Measurements from ENCODE around the gene C4A.
"Not testable (repeated sequence)": the region's sequence is repeated elsewhere in the genome, so short reads cannot be mapped to it uniquely, and the experiment has no call there.

C4A gene

GRCh38 chr6:32028631-32029030, 46.8 kb downstream of the C4A start:
- not testable (repeated sequence) for DNase-seq (ENCODE audit: low spot score)

DNA sequence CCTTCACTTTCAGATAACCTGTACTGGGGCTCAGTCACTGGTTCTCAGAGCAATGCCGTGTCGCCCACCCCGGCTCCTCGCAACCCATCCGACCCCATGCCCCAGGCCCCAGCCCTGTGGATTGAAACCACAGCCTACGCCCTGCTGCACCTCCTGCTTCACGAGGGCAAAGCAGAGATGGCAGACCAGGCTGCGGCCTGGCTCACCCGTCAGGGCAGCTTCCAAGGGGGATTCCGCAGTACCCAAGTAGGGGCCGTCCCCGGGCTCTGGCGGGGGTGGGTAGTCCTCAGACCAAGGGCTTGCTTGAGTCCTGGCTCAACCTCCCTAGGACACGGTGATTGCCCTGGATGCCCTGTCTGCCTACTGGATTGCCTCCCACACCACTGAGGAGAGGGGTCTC, 47.7 kb downstream of the C4A start:
- not testable (repeated sequence) for DNase-seq (ENCODE audit: low spot score)

- DNase-seq (ENCODE audit: low spot score) = not testable (repeated sequence)
Measured at GRCh38 chr6:32035283-32036013, 53.6 kb downstream of the C4A start.

DNA sequence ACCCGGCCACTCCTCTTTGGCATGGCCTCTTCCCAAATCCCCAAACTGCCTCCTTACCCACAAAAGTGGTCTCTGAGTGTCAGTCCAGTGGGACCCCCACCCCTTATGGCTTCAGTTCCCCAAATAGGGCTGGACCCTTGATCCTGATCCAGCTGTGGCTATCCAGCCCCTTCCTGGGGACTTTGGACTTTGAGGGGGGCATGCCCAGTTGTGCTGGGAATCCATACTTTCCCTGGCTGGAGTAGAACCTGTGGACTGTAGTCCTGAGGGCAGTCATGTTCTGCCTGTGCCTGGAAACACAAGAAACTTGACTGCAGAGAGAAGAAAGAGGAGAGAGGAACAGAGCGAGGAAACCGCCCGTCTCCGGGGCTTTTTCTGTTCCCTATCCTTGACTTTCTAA, 55.3 kb downstream of the C4A start:
- DNase-seq (ENCODE audit: low spot score) = not testable (repeated sequence)

DNA sequence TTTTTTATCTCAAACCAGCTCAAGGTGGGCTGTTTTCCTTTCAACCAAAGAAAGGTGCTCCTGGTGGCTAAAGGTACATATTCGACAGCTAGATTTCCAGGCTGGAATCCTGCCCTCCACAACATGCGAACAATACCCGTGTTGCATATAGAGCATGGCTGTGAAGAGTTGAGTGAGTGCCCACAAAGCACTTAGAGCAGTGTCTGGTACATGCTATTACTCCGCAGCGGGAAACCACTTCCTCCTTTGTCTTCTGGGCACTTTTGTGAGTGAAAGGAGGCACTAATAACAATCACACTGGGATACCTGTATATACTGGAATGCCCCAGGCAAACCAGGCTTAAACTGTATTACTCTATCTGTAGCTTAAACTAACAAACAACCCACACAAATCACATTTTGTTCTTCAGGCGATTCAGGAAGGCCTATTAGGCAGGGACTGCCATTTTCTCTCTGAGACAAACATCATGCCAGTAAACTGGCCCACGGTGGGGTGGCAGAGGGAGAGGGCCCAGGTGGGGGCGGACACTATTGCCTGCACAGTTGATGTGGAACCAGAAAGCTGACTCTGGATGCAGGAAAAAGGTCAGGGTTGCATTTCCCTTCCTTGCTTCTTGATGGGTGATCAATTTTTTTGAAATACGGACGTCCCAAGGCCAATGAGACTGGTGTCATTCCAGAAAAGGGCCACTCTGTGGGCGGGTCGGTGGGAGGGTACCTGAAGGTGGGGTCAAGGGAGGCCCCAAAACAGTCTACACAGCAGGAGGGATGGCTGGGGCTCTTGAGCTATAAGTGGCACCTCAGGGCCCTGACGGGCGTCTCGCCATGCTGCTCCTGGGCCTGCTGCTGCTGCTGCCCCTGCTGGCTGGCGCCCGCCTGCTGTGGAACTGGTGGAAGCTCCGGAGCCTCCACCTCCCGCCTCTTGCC, 56.0 kb downstream of the C4A start, which contains the start of gene CYP21A2:
CYP21A2 (plus strand) TSS at position 818 of the 927 bp plus-strand sequence; CDS start at position 826, 8 bp downstream.
- not testable (repeated sequence) for DNase-seq (ENCODE audit: low spot score)

DNA sequence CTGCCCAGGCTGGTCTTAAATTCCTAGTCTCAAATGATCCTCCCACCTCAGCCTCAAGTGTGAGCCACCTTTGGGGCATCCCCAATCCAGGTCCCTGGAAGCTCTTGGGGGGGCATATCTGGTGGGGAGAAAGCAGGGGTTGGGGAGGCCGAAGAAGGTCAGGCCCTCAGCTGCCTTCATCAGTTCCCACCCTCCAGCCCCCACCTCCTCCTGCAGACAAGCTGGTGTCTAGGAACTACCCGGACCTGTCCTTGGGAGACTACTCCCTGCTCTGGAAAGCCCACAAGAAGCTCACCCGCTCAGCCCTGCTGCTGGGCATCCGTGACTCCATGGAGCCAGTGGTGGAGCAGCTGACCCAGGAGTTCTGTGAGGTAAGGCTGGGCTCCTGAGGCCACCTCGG, 57.0 kb downstream of the C4A start:
- not testable (repeated sequence) for DNase-seq (ENCODE audit: low spot score)

DNA sequence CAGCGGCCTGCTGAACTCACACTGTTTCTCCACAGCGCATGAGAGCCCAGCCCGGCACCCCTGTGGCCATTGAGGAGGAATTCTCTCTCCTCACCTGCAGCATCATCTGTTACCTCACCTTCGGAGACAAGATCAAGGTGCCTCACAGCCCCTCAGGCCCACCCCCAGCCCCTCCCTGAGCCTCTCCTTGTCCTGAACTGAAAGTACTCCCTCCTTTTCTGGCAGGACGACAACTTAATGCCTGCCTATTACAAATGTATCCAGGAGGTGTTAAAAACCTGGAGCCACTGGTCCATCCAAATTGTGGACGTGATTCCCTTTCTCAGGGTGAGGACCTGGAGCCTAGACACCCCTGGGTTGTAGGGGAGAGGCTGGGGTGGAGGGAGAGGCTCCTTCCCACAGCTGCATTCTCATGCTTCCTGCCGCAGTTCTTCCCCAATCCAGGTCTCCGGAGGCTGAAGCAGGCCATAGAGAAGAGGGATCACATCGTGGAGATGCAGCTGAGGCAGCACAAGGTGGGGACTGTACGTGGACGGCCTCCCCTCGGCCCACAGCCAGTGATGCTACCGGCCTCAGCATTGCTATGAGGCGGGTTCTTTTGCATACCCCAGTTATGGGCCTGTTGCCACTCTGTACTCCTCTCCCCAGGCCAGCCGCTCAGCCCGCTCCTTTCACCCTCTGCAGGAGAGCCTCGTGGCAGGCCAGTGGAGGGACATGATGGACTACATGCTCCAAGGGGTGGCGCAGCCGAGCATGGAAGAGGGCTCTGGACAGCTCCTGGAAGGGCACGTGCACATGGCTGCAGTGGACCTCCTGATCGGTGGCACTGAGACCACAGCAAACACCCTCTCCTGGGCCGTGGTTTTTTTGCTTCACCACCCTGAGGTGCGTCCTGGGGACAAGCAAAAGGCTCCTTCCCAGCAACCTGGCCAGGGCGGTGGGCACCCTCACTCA, 57.7 kb downstream of the C4A start:
- DNase-seq (ENCODE audit: low spot score) = not testable (repeated sequence)

DNA sequence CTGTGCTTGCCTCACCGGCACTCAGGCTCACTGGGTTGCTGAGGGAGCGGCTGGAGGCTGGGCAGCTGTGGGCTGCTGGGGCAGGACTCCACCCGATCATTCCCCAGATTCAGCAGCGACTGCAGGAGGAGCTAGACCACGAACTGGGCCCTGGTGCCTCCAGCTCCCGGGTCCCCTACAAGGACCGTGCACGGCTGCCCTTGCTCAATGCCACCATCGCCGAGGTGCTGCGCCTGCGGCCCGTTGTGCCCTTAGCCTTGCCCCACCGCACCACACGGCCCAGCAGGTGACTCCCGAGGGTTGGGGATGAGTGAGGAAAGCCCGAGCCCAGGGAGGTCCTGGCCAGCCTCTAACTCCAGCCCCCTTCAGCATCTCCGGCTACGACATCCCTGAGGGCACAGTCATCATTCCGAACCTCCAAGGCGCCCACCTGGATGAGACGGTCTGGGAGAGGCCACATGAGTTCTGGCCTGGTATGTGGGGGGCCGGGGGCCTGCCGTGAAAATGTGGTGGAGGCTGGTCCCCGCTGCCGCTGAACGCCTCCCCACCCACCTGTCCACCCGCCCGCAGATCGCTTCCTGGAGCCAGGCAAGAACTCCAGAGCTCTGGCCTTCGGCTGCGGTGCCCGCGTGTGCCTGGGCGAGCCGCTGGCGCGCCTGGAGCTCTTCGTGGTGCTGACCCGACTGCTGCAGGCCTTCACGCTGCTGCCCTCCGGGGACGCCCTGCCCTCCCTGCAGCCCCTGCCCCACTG, 58.6 kb downstream of the C4A start:
- not testable (repeated sequence) for DNase-seq (ENCODE audit: low spot score)

GRCh38 chr6:32041050-32041321, 59.1 kb downstream of the C4A start:
- not testable (repeated sequence) for DNase-seq (ENCODE audit: low spot score)

GRCh38 chr6:32041385-32041784, 59.5 kb downstream of the C4A start:
- DNase-seq (ENCODE audit: low spot score) = not testable (repeated sequence)

GRCh38 chr6:32042276-32042675, 60.4 kb downstream of the C4A start:
- not testable (repeated sequence) for DNase-seq (ENCODE audit: low spot score)

DNA sequence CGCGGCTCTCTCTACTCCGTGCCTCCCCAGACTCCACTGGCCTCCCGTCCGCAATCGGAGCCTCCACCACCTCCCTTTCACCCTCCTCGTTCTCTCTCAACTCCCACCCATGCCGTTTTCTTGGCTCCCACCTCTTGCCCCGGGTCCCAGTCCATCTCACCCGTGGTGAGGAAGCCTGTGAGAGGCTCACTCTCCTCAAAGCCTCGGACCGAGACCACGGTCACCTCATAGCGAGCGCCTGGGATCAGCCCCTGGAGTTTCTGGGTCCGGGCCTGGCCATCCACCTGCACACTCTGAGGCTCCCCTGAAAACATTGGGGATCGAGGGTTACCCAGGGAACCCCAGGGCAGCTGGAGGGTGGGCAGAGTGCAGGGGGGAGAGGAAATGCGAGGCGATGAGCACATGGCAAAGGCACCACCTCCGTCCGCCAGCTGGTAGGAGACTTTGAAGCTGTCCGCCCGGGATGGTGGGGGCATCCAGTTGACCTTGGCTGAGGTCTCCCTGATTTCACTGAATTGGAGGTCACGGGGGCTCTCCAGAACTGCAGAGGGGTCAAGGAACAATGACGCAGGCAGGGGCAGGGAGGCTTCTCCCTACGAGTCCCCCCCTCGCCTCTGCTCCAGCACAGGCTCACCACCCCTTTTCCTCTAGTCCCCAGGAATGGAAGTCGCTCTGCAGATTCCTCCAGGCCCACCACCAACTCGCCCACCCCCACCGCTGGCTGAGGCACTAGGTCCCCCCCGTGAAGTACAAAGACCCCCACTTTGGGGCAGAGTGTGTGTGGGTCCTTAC, 61.9 kb downstream of the C4A start:
- not testable (repeated sequence) for DNase-seq (ENCODE audit: low spot score)

GRCh38 chr6:32044916-32045315, 63.1 kb downstream of the C4A start:
- DNase-seq (ENCODE audit: low spot score) = not testable (repeated sequence)

- DNase-seq (ENCODE audit: low spot score) = no peak
Measured at GRCh38 chr6:32045811-32046449, 64.1 kb downstream of the C4A start.

DNA sequence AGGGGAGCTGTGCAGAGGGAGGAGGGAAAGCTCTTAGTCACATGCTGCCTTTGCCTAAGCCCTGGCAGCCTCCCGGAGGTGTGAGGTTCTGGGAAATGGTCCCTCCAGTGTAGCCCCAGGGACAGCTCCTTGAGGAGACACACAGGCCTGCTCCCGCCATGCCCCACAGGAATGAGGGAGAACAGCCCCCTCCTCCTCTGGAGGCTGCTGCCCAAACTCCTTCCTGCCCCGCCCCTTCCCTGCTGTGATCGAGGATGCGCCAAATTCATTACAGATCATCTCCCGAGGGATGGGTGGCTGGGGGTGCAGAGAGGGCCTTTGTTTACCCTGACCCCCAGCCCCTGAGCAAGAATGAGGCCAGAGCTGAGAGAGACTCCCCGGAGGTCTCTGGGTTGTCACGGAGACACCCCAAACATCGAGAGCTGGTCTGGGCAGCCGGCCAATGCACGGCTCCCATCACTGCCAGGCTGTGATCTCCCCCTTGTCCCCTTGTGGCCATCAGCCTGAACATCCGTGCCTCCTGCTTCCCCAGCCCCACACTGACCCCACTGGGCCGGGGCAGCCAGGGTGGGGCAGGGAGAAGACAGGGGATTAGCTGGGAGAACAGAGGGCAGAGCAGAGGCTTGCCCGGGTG, 64.7 kb downstream of the C4A start:
- DNase-seq (ENCODE audit: low spot score) = peak; percentile 75

- DNase-seq (ENCODE audit: low spot score) = peak; percentile 70
Measured at GRCh38 chr6:32047084-32047478, 65.2 kb downstream of the C4A start.

- no peak for DNase-seq (ENCODE audit: low spot score)
Measured at GRCh38 chr6:32047539-32047854, 65.6 kb downstream of the C4A start.

- DNase-seq (ENCODE audit: low spot score) = peak; percentile 74
Measured at GRCh38 chr6:32047855-32048766, 66.3 kb downstream of the C4A start.
